GM18907 (cell line): ENCODE data around the gene C15orf61.

Experiments used
- ATAC-seq: cut with Tn5 transposase; IDR thresholded peaks from one replicate; pipeline ENCODE4 v1.9.1; 2021; ENCODE audit warnings: mild to moderate bottlenecking, moderate library complexity; ENCODE audit not compliant: unreplicated experiment

Gene C15orf61

GRCh38 chr15:67579164-67579563 lies 58.2 kb downstream of the C15orf61 start:
- no peak for ATAC-seq
